ENCODE results near the gene MAP3K4. TPM values are rescaled to one million over a fixed set of nuclear protein-coding genes. Genes with fewer than 3 reads are reported as not detected.

MAP3K4 gene
- total and polyA plus RNA-seq, 2 donors from 2014 or later: 13.0 to 52.8 TPM

- FAIRE-seq: no peak
- TF ChIP-seq, protein P1, sequence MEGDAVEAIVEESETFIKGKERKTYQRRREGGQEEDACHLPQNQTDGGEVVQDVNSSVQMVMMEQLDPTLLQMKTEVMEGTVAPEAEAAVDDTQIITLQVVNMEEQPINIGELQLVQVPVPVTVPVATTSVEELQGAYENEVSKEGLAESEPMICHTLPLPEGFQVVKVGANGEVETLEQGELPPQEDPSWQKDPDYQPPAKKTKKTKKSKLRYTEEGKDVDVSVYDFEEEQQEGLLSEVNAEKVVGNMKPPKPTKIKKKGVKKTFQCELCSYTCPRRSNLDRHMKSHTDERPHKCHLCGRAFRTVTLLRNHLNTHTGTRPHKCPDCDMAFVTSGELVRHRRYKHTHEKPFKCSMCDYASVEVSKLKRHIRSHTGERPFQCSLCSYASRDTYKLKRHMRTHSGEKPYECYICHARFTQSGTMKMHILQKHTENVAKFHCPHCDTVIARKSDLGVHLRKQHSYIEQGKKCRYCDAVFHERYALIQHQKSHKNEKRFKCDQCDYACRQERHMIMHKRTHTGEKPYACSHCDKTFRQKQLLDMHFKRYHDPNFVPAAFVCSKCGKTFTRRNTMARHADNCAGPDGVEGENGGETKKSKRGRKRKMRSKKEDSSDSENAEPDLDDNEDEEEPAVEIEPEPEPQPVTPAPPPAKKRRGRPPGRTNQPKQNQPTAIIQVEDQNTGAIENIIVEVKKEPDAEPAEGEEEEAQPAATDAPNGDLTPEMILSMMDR (IDR thresholded peaks at IDR 0.05; ENCODE audit: borderline replicate concordance, extremely low read depth, insufficient read depth): no peak
- no peak overlapping the region for H3K27ac ChIP-seq (ENCODE audit: low read depth in 2 of 2, low read length in 2 of 2)
- no peak for DNase-seq
- no peaks in the 10 kb centered on the region for H3K36me3 ChIP-seq (ENCODE audit: control insufficient read depth in 2 of 3, insufficient read depth in 3 of 3, low read length in 3 of 3)
- peaks cover 0 to 4% (median 0%) of the 10 kb centered on the region in 3 donors for H3K4me1 ChIP-seq (ENCODE audit: control insufficient read depth in 2 of 3, insufficient read depth in 2 of 3, low read depth in 1 of 3, low read length in 3 of 3)
- no peak overlapping the region for H3K9ac ChIP-seq (ENCODE audit: low read length in 3 of 3)
- H3K27me3 ChIP-seq (ENCODE audit: control insufficient read depth, insufficient read depth, low read length): no peaks in the 10 kb centered on the region
- intact Hi-C loops (cut with DNase I): no loop called here
- H3K4me3 ChIP-seq (ENCODE audit: low read length in 3 of 3): no peak overlapping the region
- H3K9me3 ChIP-seq (ENCODE audit: control insufficient read depth in 2 of 3, insufficient read depth in 1 of 3, low read length in 3 of 3): no peaks in the 10 kb centered on the region
These were observed 30.6 kb downstream of the MAP3K4 start for GRCh38 chr6:161021998-161022743.

DNA sequence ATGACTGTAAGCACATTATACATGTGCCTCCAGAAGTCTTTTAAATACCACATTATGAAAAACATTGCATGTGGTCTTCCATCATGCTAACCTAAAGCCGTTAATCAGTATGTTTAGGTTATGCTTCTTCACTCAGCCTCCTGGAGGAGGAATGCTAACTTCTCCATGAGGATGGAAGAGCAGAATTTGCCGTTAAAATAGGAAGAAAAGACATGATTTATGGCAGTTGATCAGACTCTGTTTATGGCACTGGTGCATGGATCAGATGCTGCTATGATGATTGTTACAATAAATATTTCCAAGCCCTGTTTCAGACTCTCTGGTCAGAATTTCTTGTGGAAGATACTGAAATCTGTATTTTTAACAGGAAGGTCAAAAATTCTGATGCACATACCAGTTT, 31.7 kb downstream of the MAP3K4 start:
- Histone ChIP-seq H3K4me1 (ENCODE audit: control insufficient read depth in 2 of 3, insufficient read depth in 2 of 3, low read depth in 1 of 3, low read length in 3 of 3) (no peaks in the 10 kb centered on the region), H3K9ac (ENCODE audit: low read length in 3 of 3) (no peak overlapping the region), H3K4me3 (ENCODE audit: low read length in 3 of 3) (no peak overlapping the region), H3K36me3 (ENCODE audit: control insufficient read depth in 2 of 3, insufficient read depth in 3 of 3, low read length in 3 of 3) (no peaks in the 10 kb centered on the region), H3K9me3 (ENCODE audit: control insufficient read depth in 2 of 3, insufficient read depth in 1 of 3, low read length in 3 of 3) (no peaks in the 10 kb centered on the region), H3K27me3 (ENCODE audit: control insufficient read depth, insufficient read depth, low read length) (no peaks in the 10 kb centered on the region), H3K27ac (ENCODE audit: low read depth in 2 of 2, low read length in 2 of 2) (no peak overlapping the region)
- DNase-seq: no peak
- TF ChIP-seq, protein P1 (IDR thresholded peaks at IDR 0.05; ENCODE audit: borderline replicate concordance, extremely low read depth, insufficient read depth): no peak
- intact Hi-C loops (cut with DNase I): no loop called here
- FAIRE-seq: no peak

- no peak overlapping the region for H3K27ac ChIP-seq (ENCODE audit: low read depth in 2 of 2, low read length in 2 of 2)
- H3K27me3 ChIP-seq (ENCODE audit: control insufficient read depth, insufficient read depth, low read length): no peaks in the 10 kb centered on the region
- intact Hi-C loops (cut with DNase I): no loop called here
- no peaks in the 10 kb centered on the region for H3K36me3 ChIP-seq (ENCODE audit: control insufficient read depth in 2 of 3, insufficient read depth in 3 of 3, low read length in 3 of 3)
- no peak overlapping the region for H3K4me3 ChIP-seq (ENCODE audit: low read length in 3 of 3)
- FAIRE-seq (no peak), DNase-seq (no peak)
- H3K9me3 ChIP-seq (ENCODE audit: control insufficient read depth in 2 of 3, insufficient read depth in 1 of 3, low read length in 3 of 3): no peaks in the 10 kb centered on the region
- H3K4me1 ChIP-seq (ENCODE audit: control insufficient read depth in 2 of 3, insufficient read depth in 2 of 3, low read depth in 1 of 3, low read length in 3 of 3): no peaks in the 10 kb centered on the region
- TF ChIP-seq, protein P1 (IDR thresholded peaks at IDR 0.05; ENCODE audit: borderline replicate concordance, extremely low read depth, insufficient read depth): no peak
- H3K9ac ChIP-seq (ENCODE audit: low read length in 3 of 3): no peak overlapping the region
These were observed 32.9 kb downstream of the MAP3K4 start for GRCh38 chr6:161024364-161024920.
